ENCODE measurements around the gene VASH2. TPM values are rescaled to one million over a fixed set of nuclear protein-coding genes. Genes with fewer than 3 reads are reported as not detected.

The VASH2 gene
- total and polyA plus RNA-seq, 2 of the 8 experiments (the other 6 are each of a cell fraction or from before 2014, with no cell fraction given): 44.0 to 187 TPM

DNA sequence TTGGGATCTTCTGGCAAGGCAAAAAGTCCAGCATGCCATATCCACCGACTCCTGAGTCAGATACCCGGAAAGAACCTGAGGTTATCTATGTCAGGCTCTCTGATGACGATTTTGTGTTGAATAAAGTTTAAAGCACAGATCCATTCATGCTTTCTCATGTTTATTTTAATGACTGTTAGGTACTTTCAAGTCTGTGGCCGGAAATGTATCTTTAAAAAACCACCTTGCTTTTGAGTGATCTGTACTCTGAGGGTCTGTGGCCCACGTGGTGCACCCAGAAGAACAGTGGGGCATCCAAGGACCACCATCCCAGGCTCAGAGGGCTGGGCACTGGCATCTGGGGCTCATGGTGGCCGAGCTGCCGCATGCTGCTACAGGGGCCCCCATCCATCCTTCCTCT, 30.1 kb upstream of the VASH2 start (continued):
- TF ChIP-seq, protein P1, sequence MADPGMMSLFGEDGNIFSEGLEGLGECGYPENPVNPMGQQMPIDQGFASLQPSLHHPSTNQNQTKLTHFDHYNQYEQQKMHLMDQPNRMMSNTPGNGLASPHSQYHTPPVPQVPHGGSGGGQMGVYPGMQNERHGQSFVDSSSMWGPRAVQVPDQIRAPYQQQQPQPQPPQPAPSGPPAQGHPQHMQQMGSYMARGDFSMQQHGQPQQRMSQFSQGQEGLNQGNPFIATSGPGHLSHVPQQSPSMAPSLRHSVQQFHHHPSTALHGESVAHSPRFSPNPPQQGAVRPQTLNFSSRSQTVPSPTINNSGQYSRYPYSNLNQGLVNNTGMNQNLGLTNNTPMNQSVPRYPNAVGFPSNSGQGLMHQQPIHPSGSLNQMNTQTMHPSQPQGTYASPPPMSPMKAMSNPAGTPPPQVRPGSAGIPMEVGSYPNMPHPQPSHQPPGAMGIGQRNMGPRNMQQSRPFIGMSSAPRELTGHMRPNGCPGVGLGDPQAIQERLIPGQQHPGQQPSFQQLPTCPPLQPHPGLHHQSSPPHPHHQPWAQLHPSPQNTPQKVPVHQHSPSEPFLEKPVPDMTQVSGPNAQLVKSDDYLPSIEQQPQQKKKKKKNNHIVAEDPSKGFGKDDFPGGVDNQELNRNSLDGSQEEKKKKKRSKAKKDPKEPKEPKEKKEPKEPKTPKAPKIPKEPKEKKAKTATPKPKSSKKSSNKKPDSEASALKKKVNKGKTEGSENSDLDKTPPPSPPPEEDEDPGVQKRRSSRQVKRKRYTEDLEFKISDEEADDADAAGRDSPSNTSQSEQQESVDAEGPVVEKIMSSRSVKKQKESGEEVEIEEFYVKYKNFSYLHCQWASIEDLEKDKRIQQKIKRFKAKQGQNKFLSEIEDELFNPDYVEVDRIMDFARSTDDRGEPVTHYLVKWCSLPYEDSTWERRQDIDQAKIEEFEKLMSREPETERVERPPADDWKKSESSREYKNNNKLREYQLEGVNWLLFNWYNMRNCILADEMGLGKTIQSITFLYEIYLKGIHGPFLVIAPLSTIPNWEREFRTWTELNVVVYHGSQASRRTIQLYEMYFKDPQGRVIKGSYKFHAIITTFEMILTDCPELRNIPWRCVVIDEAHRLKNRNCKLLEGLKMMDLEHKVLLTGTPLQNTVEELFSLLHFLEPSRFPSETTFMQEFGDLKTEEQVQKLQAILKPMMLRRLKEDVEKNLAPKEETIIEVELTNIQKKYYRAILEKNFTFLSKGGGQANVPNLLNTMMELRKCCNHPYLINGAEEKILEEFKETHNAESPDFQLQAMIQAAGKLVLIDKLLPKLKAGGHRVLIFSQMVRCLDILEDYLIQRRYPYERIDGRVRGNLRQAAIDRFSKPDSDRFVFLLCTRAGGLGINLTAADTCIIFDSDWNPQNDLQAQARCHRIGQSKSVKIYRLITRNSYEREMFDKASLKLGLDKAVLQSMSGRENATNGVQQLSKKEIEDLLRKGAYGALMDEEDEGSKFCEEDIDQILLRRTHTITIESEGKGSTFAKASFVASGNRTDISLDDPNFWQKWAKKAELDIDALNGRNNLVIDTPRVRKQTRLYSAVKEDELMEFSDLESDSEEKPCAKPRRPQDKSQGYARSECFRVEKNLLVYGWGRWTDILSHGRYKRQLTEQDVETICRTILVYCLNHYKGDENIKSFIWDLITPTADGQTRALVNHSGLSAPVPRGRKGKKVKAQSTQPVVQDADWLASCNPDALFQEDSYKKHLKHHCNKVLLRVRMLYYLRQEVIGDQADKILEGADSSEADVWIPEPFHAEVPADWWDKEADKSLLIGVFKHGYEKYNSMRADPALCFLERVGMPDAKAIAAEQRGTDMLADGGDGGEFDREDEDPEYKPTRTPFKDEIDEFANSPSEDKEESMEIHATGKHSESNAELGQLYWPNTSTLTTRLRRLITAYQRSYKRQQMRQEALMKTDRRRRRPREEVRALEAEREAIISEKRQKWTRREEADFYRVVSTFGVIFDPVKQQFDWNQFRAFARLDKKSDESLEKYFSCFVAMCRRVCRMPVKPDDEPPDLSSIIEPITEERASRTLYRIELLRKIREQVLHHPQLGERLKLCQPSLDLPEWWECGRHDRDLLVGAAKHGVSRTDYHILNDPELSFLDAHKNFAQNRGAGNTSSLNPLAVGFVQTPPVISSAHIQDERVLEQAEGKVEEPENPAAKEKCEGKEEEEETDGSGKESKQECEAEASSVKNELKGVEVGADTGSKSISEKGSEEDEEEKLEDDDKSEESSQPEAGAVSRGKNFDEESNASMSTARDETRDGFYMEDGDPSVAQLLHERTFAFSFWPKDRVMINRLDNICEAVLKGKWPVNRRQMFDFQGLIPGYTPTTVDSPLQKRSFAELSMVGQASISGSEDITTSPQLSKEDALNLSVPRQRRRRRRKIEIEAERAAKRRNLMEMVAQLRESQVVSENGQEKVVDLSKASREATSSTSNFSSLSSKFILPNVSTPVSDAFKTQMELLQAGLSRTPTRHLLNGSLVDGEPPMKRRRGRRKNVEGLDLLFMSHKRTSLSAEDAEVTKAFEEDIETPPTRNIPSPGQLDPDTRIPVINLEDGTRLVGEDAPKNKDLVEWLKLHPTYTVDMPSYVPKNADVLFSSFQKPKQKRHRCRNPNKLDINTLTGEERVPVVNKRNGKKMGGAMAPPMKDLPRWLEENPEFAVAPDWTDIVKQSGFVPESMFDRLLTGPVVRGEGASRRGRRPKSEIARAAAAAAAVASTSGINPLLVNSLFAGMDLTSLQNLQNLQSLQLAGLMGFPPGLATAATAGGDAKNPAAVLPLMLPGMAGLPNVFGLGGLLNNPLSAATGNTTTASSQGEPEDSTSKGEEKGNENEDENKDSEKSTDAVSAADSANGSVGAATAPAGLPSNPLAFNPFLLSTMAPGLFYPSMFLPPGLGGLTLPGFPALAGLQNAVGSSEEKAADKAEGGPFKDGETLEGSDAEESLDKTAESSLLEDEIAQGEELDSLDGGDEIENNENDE (IDR thresholded peaks at IDR 0.05; ENCODE audit: insufficient replicate concordance, low read length): no peak
- TF ChIP-seq ASH2L (IDR thresholded peaks at IDR 0.05; ENCODE audit: low read length): no peak
- TF ChIP-seq, protein P2, sequence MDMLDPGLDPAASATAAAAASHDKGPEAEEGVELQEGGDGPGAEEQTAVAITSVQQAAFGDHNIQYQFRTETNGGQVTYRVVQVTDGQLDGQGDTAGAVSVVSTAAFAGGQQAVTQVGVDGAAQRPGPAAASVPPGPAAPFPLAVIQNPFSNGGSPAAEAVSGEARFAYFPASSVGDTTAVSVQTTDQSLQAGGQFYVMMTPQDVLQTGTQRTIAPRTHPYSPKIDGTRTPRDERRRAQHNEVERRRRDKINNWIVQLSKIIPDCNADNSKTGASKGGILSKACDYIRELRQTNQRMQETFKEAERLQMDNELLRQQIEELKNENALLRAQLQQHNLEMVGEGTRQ (IDR thresholded peaks at IDR 0.05; ENCODE audit: low read length): no peak
- TF ChIP-seq JUND (IDR thresholded peaks at IDR 0.05; ENCODE audit: low read length): no peak
- no peak for TF ChIP-seq RAD21 (IDR thresholded peaks at IDR 0.05 in 1 of 2, conservative IDR thresholded peaks at IDR 0.05 in 1 of 2; ENCODE audit: low read depth in 2 of 2, low read length in 2 of 2)
- no peak for TF ChIP-seq FOSL1 (IDR thresholded peaks at IDR 0.05; ENCODE audit: insufficient read depth, low read depth, low read length)
- TF ChIP-seq SUZ12 (IDR thresholded peaks at IDR 0.05; ENCODE audit: low read length): no peak
